SIG-M5 treated with dmso at 0.1 percent for 504 hours (cell line): Measurements from ENCODE around the gene POC1B.

Source experiments
- DNase-seq: peaks from one replicate; lab custom pipeline; 2025; ENCODE audit not compliant: unreplicated experiment; lab: John Stamatoyannopoulos, UW

Gene POC1B

DNA sequence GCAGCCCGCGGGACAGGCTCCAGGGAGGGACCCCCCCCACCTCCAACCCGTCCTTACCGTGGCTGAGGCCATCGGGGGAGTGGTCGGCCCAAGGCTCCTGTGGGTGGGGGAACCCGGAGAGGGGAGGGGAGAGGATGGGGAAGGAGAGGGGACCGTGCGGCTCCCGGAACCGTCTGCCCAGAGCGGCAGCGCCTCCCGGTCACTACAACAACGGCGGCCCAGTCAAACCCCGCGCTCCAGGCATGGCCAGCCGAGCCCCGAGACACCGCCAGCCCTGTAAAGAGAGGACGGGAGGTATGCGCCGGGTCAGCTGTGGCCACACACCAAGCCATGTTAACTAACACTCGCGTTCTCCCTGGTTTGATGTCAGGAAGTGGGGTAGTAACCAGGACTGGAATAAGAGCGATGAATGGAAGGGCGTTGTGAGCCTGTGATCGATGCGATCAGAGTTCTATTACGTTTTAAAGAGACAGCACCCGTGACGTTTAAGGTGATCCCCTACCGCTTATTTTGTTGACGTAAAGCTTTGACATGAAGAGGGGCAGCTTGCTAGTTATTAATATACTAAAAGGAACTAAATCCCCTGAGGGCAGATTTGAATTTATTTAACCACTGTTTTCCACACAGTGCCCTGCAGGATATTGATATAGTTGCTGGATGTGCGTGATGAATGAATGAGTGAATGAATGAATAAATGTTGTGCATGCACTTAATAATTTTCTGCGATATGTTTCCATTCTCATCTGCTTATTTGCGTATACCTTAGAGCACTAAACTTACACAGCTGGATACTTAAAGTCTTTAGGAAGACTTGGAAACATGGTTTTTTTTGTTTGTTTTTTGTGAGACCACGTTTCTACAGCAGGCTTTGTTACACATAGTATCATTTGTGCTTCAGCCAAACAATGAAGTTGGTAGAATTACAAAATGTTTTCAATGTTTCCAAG is at the start of gene POC1B:
TSS of gene POC1B (minus strand) at position 224 of the 947 bp plus-strand sequence. CDS start at position 72, 152 bp downstream.
- peak; percentile 93 for DNase-seq

DNA sequence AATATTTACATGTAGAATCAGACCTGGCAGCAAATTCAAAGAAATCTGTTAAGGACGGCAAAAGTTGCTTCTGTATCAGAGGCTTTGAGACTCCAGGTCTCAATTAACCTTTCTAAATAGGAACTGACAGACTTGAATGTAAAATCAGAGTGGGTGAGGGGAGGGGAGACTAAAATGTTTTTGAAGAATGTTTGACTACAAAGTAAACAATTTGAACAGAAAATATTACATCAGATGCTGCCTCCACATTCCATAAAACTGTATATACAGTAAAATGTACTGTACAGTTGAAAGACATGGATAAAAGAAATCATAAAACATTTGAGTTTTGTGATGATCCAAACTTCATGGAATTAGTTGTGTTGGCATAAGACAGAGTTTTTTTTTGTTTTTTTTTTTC is 49.5 kb upstream of the POC1B start:
- no peak for DNase-seq

DNA sequence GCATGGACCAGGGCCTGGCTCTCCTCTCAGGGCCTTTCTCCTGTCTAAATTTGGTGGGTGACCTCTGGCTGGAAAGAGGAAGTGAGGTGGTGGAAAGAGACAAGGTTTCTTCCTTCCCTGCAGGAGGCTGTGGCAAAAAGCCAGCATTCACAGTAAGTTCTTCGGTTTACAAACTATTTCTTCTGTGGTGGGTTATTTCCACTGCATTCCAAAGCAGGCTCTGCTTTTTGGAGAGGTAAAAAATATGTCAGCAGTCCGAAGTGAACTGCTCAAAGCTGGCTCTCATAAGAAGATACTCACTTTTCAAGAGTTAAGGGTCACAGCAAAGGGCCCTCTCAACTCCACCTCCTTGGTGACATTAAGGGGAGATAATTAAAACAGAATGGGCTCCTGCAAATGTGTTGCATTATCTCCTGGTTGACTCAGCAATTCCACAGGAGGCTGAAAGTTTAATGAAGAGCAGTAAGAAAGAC is 48.9 kb upstream of the POC1B start:
- no peak for DNase-seq

DNA sequence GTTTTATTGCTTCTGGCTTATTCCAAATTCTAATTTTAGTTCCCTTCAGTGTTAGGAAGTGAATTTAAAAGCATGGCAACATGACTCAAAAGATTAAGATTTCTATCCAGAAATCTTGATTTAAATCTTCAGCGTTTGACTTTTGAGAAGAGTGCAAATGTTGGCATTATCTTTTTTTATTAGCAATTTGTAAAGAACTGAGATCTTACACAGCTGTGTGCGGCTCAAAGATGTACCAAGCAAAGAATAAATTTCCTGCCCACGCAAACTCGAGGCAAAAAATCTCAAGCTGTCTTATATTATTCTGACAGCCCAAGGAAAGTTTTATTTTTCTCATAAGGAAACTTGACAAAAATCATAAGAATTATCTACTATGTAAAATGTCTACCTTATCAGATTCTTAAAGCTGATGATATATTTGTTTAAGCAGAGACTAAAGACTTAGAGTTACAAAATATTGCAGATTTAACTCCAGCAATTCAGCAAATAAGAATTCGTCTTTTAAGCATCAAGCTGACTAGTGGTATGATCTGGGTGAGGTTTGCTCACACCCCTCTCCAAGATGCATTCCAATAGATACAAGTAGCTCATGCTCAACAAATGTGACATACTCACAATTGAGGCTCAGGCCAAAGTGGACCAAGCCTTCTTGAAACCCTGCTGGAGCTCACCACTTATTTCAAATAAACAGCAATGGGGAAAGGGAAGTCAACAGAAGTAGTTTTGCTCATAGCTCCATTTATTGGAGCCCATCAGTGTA is 47.4 kb upstream of the POC1B start:
- no peak for DNase-seq

DNA sequence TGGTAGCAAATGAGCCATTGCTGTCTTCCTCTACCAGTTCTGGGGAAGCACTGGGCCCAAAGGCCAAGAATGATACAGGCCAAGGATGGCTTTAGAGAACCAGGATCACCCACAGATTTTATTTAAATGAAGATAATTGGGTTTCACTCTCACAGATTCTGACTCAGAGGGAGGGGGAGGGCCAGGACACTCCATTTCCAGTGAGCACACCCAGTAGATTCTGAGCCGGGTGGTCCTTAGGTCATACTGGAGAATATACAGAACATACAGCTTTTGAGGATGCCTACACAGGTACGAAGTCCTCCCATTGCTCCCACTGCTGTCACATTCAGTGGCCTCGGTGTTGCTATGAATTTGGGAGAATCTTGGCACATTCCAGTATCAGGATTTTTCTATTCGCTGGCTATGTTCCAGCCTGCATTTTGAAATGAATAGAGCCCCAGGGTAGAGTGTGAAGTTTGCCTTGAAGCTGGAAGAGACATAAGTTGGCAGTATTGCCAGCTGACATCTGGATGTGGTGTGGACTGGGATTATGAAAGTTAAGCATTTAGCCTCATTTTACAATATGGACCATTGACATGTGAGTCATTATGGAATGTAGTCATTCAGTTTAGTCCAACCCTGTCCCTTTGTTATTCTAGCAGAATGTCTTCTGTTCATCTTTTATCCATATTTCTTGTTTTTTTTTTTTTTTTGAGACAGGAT is 45.8 kb upstream of the POC1B start:
- DNase-seq: no peak

DNA sequence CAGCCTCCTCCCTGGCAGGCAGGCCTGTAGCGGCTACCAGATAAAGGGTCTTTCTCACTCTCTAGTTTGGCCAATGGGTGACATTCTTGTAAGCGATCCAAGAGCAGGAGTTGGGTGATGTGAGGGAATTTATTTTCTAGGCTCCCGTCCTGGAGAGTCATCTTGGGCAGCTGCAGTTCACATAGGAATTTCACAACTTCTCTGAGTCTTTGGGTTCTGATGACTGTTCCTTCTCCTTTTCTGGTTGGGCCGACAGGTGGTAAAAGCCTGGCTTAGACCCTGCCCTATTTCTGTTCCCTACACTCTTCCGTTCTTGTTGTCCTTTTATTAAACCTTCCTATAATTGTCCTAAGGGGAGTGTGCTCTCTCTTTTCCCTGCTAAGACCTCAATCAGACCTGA is 42.6 kb upstream of the POC1B start:
- no peak for DNase-seq

DNA sequence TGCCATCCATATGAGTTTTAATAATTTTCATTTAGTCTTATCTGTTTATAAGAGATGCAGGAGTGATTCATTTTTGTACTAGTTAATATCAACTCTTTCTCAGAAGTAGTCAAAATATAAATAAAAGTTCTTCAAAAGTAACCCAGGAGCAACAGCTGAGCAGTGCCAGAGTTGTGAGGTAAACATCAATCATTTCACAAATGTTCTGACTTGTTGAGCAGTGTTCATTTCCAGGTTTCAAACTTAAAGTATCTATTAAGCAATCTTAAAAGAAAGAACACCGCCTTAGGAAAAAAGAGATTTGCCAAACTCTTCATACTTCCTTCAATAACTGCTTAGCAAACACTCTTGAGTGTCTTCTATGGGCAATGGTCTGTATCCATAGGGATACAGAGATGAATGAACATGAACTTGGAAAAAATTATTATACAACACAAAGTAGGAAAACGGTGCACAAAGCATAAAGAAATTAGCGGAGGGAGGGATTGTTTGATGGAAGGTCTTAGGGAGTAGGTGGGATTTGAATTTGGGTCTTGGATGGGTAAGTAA is 41.9 kb upstream of the POC1B start:
- DNase-seq: no peak

DNA sequence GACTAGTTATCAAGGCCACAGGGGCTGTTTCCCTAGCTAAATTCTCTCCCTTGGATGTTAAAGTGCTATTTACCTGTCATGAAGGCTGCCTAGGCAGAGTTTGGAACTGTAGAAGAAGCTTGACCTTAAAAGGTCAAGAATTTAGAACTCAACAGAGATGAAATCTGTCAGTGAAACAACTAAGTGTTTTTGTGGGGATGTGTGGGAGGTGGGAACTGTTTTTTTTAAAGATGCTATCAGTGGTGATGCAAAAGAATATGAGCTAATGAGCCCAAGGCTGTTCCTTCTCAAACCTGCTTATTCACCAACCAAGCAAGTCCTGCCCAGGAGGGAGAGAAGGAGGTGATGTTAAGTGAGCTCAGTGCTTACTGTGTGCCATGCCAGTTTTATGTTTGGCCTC is 40.8 kb upstream of the POC1B start:
- peak; percentile 64 for DNase-seq

DNA sequence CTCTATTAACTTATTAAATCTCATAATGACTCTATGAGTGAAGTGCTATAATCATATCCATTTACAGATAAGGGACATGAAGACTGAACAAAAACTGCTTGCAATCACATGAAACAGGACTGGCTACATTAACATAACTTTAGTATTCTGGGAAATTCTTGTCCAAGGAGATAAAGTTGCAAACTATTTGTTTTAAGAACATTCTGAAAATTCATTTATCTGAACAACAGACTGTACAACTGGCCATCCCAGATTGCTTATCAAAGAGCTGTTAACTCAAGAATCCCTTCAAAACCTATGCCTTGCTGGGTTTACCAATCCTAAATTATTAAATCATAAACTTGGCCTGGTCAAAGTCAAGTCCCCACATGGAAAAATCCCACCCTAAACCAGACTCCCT is 39.2 kb upstream of the POC1B start:
- no peak for DNase-seq

DNA sequence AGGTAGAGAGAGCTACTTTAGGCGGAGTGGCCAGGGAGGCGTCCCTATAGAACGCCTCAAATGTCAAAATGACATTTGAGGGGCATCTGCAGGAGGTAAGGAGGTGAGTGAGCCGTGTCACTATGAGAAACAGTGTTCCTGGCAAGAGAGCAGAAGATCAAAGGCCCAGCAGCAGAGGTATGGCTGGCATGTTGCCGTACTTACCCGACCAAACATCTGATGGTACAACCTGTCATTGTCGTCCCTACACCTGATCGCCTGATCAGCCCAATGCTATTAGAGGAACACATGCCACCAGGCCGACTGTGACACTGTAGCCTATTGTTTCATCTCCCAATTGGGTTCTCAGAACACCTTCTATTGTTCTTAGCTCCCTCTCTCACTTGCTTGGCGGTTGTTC is 33.9 kb upstream of the POC1B start:
- no peak for DNase-seq

DNA sequence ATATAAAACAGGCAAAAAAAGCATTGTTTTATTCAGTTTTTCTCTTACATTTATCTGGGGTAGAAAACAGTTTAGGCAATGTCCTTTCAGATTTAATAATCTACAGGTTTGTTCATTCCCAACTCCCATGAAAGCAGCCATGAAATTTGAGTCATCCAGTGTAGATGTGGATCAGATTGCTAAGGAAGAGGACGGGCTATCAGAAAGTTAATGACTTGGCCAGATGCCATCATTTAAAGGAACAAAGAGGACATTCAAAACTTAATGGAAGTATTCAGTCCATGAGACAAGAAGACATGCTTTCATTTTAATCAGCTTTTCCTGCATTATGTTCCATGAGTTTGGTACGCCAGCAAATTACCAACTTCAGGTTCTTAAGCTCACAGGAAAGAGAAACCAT is 31.1 kb upstream of the POC1B start:
- DNase-seq: no peak

DNA sequence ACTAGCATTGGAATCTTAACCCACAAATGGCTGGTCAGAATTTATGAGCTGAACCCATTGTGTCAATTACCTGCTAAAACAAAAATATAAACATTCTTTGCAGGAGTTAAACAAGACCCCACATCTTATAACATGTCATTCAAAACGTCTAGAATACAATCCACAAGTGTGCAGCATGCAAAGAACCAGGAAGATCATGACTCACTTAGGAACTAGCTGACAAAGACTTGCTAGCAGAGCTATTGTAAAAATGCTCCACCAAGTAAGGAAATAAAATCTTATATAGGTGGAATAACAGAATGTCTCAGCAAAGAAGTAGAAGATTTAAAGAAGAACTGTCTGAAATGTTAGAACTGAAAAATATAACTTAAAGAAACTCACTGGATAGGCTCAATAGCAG is 26.5 kb upstream of the POC1B start:
- DNase-seq: no peak

DNA sequence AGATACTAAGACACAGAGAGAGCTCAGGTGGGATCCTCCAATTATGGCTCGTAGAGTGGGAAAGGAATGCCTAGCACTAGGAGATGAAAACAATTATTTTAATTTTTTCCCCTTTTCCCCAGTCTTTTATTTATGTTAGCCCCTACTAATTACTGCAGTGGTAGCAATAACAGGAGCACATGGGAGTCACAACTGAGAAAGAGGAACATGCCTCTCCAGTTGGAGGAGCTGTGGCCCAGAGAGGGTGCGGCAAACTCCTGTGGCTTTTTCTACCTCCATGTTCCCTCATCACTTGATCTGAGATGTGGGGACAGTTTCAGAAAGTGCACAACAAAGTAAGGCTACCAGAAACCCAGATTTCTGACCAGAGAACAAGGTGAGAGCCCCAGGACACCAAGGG is 25.9 kb upstream of the POC1B start:
- DNase-seq: peak; percentile 19

DNA sequence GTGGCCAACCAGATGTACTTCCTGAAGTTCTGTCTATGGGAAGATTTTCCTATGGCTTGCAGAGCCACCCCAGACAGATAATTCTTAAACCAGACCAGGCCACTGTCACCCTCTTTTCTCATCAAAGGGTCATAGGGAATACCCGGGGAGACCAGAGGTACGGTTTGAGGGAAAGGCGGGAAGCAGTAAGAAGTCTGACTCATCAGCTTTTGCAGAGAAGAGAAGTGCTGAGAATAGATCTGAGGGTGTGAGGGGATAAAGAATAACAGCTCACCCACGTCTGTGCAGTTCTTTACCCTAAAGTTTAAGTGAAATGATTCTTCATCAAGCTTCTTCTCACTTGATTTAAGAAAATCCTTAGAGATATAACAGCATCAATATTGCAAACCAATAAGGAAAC is 21.3 kb upstream of the POC1B start:
- no peak for DNase-seq

DNA sequence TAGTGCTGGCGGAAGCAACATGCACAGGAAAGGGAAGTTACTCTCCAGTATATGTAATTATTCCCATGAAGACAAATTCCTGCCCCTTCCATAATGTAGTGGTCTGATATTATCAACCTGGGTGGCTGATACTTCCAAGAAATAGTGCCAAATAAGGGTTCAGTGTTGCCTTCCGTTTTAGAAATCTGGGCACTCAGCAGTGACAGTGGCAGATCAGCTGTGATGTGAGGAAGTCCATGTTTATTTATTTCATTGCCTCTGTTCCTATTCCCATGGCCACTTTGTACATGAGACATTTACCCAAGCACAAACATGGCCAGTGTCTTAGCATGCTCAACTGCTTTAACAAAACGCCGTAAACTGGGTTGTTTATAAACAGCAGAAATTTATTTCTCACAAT is 20.3 kb upstream of the POC1B start:
- no peak for DNase-seq

DNA sequence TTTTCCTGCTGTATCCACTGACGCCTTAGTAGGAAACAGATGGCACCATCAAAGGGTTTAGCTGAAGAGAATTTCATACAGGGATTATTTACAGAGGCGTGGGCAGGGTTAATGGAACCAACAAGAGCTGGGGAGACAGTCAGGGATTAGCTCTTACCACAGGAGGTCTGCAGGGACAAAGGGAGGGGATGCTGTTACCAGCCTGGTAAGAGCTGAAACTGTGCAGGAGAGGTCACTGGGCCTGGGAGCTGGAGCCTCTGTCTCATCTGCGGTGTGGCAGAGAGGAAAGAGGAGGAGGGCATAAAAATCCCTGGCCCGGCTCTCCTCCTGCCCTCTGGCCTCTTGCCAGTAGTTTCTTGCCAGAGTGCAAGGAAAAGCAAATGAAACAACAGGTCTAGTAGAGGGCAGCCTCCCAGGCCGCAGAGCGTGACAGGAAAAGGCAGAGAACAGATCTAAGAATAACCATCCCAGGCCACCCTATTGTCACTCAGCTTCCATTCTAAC is 18.9 kb upstream of the POC1B start:
- no peak for DNase-seq

DNA sequence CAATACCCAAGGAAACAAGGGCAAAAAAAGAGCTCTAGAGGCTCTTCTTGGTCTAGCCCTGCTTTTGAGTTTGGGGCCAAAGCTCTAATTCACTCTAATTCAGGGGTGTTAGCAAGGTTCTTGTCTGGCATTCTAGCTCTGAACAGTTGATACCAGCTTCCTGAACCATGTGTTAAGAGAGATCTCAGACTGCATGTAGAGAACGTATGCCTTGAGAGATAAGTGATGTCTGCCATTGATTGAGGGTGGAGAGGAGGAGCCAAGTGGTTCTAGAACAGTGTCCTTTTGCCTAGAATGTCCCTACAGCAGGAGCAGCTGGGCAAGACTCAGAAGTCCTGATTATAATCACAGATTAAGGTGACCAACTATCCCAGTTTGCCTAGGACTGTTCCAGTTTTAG is 18.2 kb upstream of the POC1B start:
- no peak for DNase-seq

DNA sequence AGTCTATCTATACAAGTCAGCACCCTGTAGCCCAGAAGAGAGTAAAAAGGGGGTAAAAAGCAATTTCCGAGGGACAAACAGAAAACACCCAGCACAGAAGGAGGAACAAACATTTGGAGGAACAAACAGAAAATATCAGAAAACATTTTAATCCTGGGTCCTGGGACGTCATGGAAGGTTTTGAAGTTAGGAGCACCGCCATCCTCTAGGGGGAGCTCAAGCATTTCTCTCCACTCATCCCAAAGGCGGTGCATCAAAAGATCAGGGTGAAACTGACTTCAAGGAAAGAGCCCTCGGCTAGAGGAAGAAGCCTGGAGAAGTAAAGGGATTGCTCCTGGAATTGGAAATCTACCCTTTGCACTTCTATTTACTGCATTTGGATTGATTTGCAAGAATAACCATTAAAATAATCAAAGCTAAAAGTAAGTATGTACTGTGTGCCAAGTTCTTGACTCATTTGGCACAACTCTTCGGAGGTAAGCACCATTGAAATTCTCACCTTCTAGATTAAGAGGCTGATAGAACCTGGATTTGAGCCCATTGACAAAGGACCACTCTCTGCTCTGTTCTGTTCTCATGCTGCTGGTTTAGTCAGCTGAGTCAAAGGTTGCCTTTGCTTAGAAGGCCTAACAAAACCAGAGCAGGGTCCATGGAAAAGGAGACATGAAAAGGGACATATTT is 17.2 kb upstream of the POC1B start:
- DNase-seq: peak; percentile 84

DNA sequence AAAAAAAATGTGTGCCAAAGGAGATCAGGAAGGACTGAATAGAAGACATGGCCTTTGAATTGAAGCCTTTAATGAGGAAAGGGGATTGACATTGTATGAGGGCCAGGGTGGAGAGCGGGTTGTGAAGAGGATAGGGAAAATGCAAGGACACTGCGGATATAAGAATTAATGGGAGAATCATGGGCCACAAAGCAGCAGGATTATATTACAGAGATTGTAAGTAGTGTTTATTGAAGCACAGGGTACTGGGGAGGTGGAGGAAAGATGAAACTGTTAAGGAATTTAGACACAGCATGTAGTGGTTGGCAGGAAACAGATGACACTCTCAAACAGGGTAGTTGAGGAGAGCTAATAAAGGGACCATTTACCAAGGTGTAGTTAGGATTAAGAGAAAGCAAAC is 16.4 kb upstream of the POC1B start:
- no peak for DNase-seq

DNA sequence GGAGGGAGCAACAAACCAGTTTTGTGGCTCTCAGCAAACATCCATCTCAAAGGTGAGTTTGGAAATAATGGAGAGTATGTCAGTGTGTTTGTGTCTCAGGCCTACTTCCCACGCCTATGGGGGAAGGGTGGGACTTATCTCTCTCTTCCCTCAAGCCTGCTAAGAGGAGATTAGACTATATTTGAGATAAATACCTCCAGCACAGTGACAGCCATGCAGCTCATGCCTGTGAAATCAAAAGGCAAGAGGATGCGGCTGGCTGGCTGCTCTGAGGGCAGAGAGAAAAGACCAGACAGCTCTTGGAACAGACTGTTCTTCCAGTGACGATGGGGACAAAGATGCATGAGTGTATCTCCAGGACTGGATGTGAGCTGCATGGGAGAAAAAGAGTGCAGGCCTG is 14.7 kb upstream of the POC1B start:
- DNase-seq: no peak
